Mesendoderm (in vitro differentiated cells): ENCODE results near the gene PRKCA.
A peak's percentile ranks its signal among the peaks of the same experiment; 100 is the strongest.

Source experiments
- DNase-seq: peaks from one replicate; pipeline ENCODE4 v3.0.0; 2013
- H2AK5ac ChIP-seq: 2 replicates; pipeline ENCODE4 v1.6.1; 2013; ENCODE audit warnings: low read length, inconsistent platforms
- H2BK120ac ChIP-seq: 2 replicates; pipeline ENCODE4 v1.6.1; 2013; ENCODE audit warnings: low read depth, mild to moderate bottlenecking, low read length, moderate library complexity, mixed read lengths
- H2BK15ac ChIP-seq: replicated peaks from 2 replicates; pipeline ENCODE4 v1.6.1; 2013; ENCODE audit warnings: low read depth, mild to moderate bottlenecking, moderate library complexity
- H2BK5ac ChIP-seq: 2 replicates; pipeline ENCODE4 v1.6.1; 2013; ENCODE audit warnings: low read length, inconsistent platforms
- H3K18ac ChIP-seq: 2 replicates; pipeline ENCODE4 v1.6.1; 2013; ENCODE audit warnings: mild to moderate bottlenecking, low read length, mixed read lengths
- H3K23ac ChIP-seq: one replicate; pipeline ENCODE4 v1.6.1; 2013; ENCODE audit warnings: low read length
- H3K27ac ChIP-seq: 2 replicates; pipeline ENCODE4 v1.5.1; 2013; ENCODE audit warnings: low read depth, mild to moderate bottlenecking, inconsistent platforms, low read length, moderate library complexity
- H3K27me3 ChIP-seq: 2 replicates; pipeline ENCODE4 v1.6.1; 2013; ENCODE audit warnings: low read length, control low read depth, mild to moderate bottlenecking, inconsistent platforms; ENCODE audit not compliant: insufficient read depth, poor library complexity
- H3K36me3 ChIP-seq: 2 replicates; pipeline ENCODE4 v1.6.1; 2013; ENCODE audit warnings: low read length, inconsistent platforms; ENCODE audit not compliant: control insufficient read depth, insufficient read depth
- H3K4ac ChIP-seq: one replicate; pipeline ENCODE4 v1.6.1; 2013; ENCODE audit warnings: low read depth, mild to moderate bottlenecking, low read length, moderate library complexity
- H3K4me1 ChIP-seq: 2 replicates; pipeline ENCODE4 v1.6.1; 2013; ENCODE audit warnings: low read depth, low read length, inconsistent platforms; ENCODE audit not compliant: control insufficient read depth
- H3K4me2 ChIP-seq: 2 replicates; pipeline ENCODE4 v1.6.1; 2013; ENCODE audit warnings: low read length
- H3K4me3 ChIP-seq: 2 replicates; pipeline ENCODE4 v1.5.1; 2013; ENCODE audit warnings: mild to moderate bottlenecking, low read length
- H3K56ac ChIP-seq: one replicate; pipeline ENCODE4 v1.6.1; 2013; ENCODE audit warnings: low read length
- H3K79me1 ChIP-seq: 2 replicates; pipeline ENCODE4 v1.6.1; 2013; ENCODE audit warnings: low read length, inconsistent platforms
- H3K79me2 ChIP-seq: 2 replicates; pipeline ENCODE4 v1.6.1; 2013; ENCODE audit warnings: mild to moderate bottlenecking, low read length; ENCODE audit not compliant: control insufficient read depth, insufficient read depth
- H3K9ac ChIP-seq: 2 replicates; pipeline ENCODE4 v1.6.1; 2013; ENCODE audit warnings: low read length, inconsistent platforms
- H4K5ac ChIP-seq: one replicate; pipeline ENCODE4 v1.6.1; 2013; ENCODE audit warnings: low read length
- H4K8ac ChIP-seq: one replicate; pipeline ENCODE4 v1.6.1; 2013; ENCODE audit warnings: low read depth, mild to moderate bottlenecking, control low read depth, low read length, moderate library complexity
- WGBS: extraction: QIAGEN DNeasy Blood & Tissue Kit; methylation state at CpG from one replicate; pipeline ENCODE4 v1.1.7; 2013; ENCODE audit warnings: low lambda C conversion rate, missing lambda C conversion rate; ENCODE audit not compliant: insufficient coverage; ENCODE audit errors: extremely low coverage; 5-methylcytosine and 5-hydroxymethylcytosine counted together

Gene PRKCA

GRCh38 chr17:66778531-66779236, 476.3 kb downstream of the PRKCA start:
- no peaks in the 10 kb centered on the region for H3K79me1 ChIP-seq
- H3K27ac ChIP-seq, result peak overlapping the region; percentile 61
- H3K23ac ChIP-seq, result no peak overlapping the region
- peak overlapping the region; percentile 65 for H2BK5ac ChIP-seq
- H3K18ac ChIP-seq, result no peak overlapping the region
- no peak overlapping the region for H3K4me3 ChIP-seq
- H3K4me1 ChIP-seq, result peaks cover 9% of the 10 kb centered on the region
- no peak overlapping the region for H4K8ac ChIP-seq
- H2BK120ac ChIP-seq, result no peak overlapping the region
- 100% methylated on average over 2 of the region's 11 CpGs for WGBS
- no peak overlapping the region for H3K4me2 ChIP-seq
- H2BK15ac ChIP-seq, result no peak overlapping the region
- no peak overlapping the region for H4K5ac ChIP-seq
- no peak overlapping the region for H2AK5ac ChIP-seq
- H3K9ac ChIP-seq, result no peak overlapping the region
- no peak for DNase-seq
- no peak overlapping the region for H3K4ac ChIP-seq
- H3K56ac ChIP-seq, result peak overlapping the region; percentile 17
- no peaks in the 10 kb centered on the region for H3K36me3 ChIP-seq
- H3K79me2 ChIP-seq, result no peaks in the 10 kb centered on the region
- no peaks in the 10 kb centered on the region for H3K27me3 ChIP-seq

GRCh38 chr17:66779237-66779606, 476.8 kb downstream of the PRKCA start:
- no peak overlapping the region for H3K27ac ChIP-seq
- WGBS, result no CpG with 5 or more reads among the region's 6 CpGs

GRCh38 chr17:66781135-66781534, 478.7 kb downstream of the PRKCA start:
- no peak for DNase-seq
- H3K4me1 ChIP-seq, result peaks cover 2% of the 10 kb centered on the region
- no peak overlapping the region for H2BK5ac ChIP-seq
- H2AK5ac ChIP-seq, result no peak overlapping the region
- peak overlapping the region; percentile 25 for H3K56ac ChIP-seq
- no peak overlapping the region for H3K9ac ChIP-seq
- H3K27me3 ChIP-seq, result no peaks in the 10 kb centered on the region
- H3K4me2 ChIP-seq, result no peak overlapping the region
- H3K23ac ChIP-seq, result no peak overlapping the region
- H3K4ac ChIP-seq, result no peak overlapping the region
- WGBS, result no CpG with 5 or more reads among the region's 7 CpGs
- no peak overlapping the region for H2BK120ac ChIP-seq
- no peaks in the 10 kb centered on the region for H3K36me3 ChIP-seq
- H3K79me2 ChIP-seq, result no peaks in the 10 kb centered on the region
- no peak overlapping the region for H2BK15ac ChIP-seq
- H4K5ac ChIP-seq, result no peak overlapping the region
- H3K18ac ChIP-seq, result no peak overlapping the region
- no peak overlapping the region for H4K8ac ChIP-seq
- no peak overlapping the region for H3K4me3 ChIP-seq
- H3K27ac ChIP-seq, result no peak overlapping the region
- H3K79me1 ChIP-seq, result no peaks in the 10 kb centered on the region

More at GRCh38 chr17:66779237-66779606, 476.8 kb downstream of the PRKCA start:
- H2BK5ac ChIP-seq, result no peak overlapping the region
- no peaks in the 10 kb centered on the region for H3K79me2 ChIP-seq
- H4K8ac ChIP-seq, result no peak overlapping the region
- H3K9ac ChIP-seq, result no peak overlapping the region
- no peak for DNase-seq
- H3K27me3 ChIP-seq, result no peaks in the 10 kb centered on the region
- no peak overlapping the region for H3K56ac ChIP-seq
- H3K79me1 ChIP-seq, result no peaks in the 10 kb centered on the region
- peak overlapping the region; percentile 56 for H3K18ac ChIP-seq
- H2BK120ac ChIP-seq, result no peak overlapping the region
- H3K23ac ChIP-seq, result no peak overlapping the region
- no peak overlapping the region for H2AK5ac ChIP-seq
- H4K5ac ChIP-seq, result no peak overlapping the region
- H2BK15ac ChIP-seq, result no peak overlapping the region
- no peaks in the 10 kb centered on the region for H3K36me3 ChIP-seq
- no peak overlapping the region for H3K4ac ChIP-seq
- no peak overlapping the region for H3K4me2 ChIP-seq
- peaks cover 9% of the 10 kb centered on the region for H3K4me1 ChIP-seq
- H3K4me3 ChIP-seq, result no peak overlapping the region

- no peak overlapping the region for H3K23ac ChIP-seq
- H3K9ac ChIP-seq, result no peak overlapping the region
- H3K79me1 ChIP-seq, result no peaks in the 10 kb centered on the region
- no peaks in the 10 kb centered on the region for H3K36me3 ChIP-seq
- H2BK15ac ChIP-seq, result no peak overlapping the region
- no peak overlapping the region for H3K27ac ChIP-seq
- no peak overlapping the region for H3K56ac ChIP-seq
- H2BK120ac ChIP-seq, result no peak overlapping the region
- H3K4me2 ChIP-seq, result no peak overlapping the region
- no peak overlapping the region for H3K4me3 ChIP-seq
- H3K4ac ChIP-seq, result no peak overlapping the region
- H3K4me1 ChIP-seq, result peaks cover under 1% of the 10 kb centered on the region
- H4K5ac ChIP-seq, result no peak overlapping the region
- no peak for DNase-seq
- H4K8ac ChIP-seq, result no peak overlapping the region
- no peak overlapping the region for H2AK5ac ChIP-seq
- no peak overlapping the region for H2BK5ac ChIP-seq
- WGBS, result no CpG with 5 or more reads among the region's 9 CpGs
- H3K27me3 ChIP-seq, result no peaks in the 10 kb centered on the region
- no peaks in the 10 kb centered on the region for H3K79me2 ChIP-seq
- H3K18ac ChIP-seq, result no peak overlapping the region
These were observed 480.4 kb downstream of the PRKCA start for GRCh38 chr17:66782851-66783250.

- no peak overlapping the region for H2BK15ac ChIP-seq
- H3K4me2 ChIP-seq, result no peak overlapping the region
- H4K5ac ChIP-seq, result no peak overlapping the region
- no peaks in the 10 kb centered on the region for H3K36me3 ChIP-seq
- H3K56ac ChIP-seq, result no peak overlapping the region
- H2BK5ac ChIP-seq, result no peak overlapping the region
- no peak overlapping the region for H3K9ac ChIP-seq
- H3K4ac ChIP-seq, result no peak overlapping the region
- no peak overlapping the region for H3K18ac ChIP-seq
- no peaks in the 10 kb centered on the region for H3K4me1 ChIP-seq
- no peaks in the 10 kb centered on the region for H3K79me1 ChIP-seq
- no peak for DNase-seq
- no peak overlapping the region for H2AK5ac ChIP-seq
- H3K23ac ChIP-seq, result no peak overlapping the region
- no peak overlapping the region for H3K27ac ChIP-seq
- WGBS, result no CpG with 5 or more reads among the region's 17 CpGs
- H4K8ac ChIP-seq, result no peak overlapping the region
- H2BK120ac ChIP-seq, result no peak overlapping the region
- H3K79me2 ChIP-seq, result no peaks in the 10 kb centered on the region
- H3K27me3 ChIP-seq, result no peaks in the 10 kb centered on the region
- no peak overlapping the region for H3K4me3 ChIP-seq
These were observed 481.4 kb downstream of the PRKCA start for GRCh38 chr17:66783656-66784381.
